HL-60 (cell line): ENCODE measurements around the gene GMNN.

Experiments used
- CTCF ChIP-seq: IDR thresholded peaks from one replicate; pipeline ENCODE4 v1.5.1; 2011; ENCODE audit warnings: low read length, control low read depth, inconsistent platforms; ENCODE audit not compliant: insufficient read depth
- POLR2AphosphoS5 ChIP-seq: IDR thresholded peaks from 2 replicates; pipeline ENCODE4 v1.6.1; 2012; ENCODE audit warnings: low read depth
- REST ChIP-seq: IDR thresholded peaks from 2 replicates; pipeline ENCODE4 v1.6.1; 2012; ENCODE audit warnings: low read depth; ENCODE audit not compliant: insufficient replicate concordance

GRCh38 chr6:24752503-24752902 lies 22.2 kb upstream of the GMNN start:
- no peak for TF ChIP-seq CTCF
- TF ChIP-seq POLR2AphosphoS5 = no peak
- TF ChIP-seq REST = no peak
